IMR-90 (cell line): ENCODE measurements around the gene ENAM. TPM values are rescaled to one million over a fixed set of nuclear protein-coding genes. Genes with fewer than 3 reads are reported as not detected.

Source experiments
- ATAC-seq: fragments of 200-7000 bp; cut with Tn5 transposase; 2 replicates; pipeline ENCODE4 v1.9.1; 2020; ENCODE audit warnings: low read depth, mild to moderate bottlenecking, moderate library complexity
- BruUV-seq: library from RNA; stranded (reverse); fragments of 400-500 nt; replicated peaks from 2 replicates; lab custom pipeline; 2021; lab: Mats Ljungman, UMichigan
- CTCF ChIA-PET: fragments of 300-600 bp; formaldehyde crosslinking; extraction: SDS; loops from one replicate; lab custom pipeline; 2021; ENCODE audit warnings: antibody characterized with exemption; lab: Yijun Ruan, JAX
- POLR2A ChIA-PET: fragments of 300-600 bp; sonication (Branson Sonifier 250); formaldehyde crosslinking; loops from one replicate; lab custom pipeline; 2022; ENCODE audit warnings: antibody characterized with exemption; ENCODE audit not compliant: unreplicated experiment; lab: Charles Lee
- DNase-seq: peaks from one replicate; pipeline ENCODE4 v3.0.0; 2013
- H2AFZ ChIP-seq: replicated peaks from 2 replicates; pipeline ENCODE3; 2013; ENCODE audit warnings: low read length, mild to moderate bottlenecking; ENCODE audit not compliant: poor library complexity
- H2AK5ac ChIP-seq: 2 replicates; pipeline ENCODE4 v1.6.1; 2013; ENCODE audit warnings: low read depth, low read length, inconsistent platforms
- H2AK9ac ChIP-seq: replicated peaks from 2 replicates; pipeline ENCODE3; 2013; ENCODE audit warnings: mild to moderate bottlenecking, low read depth, low read length, moderate library complexity; ENCODE audit not compliant: poor library complexity
- H2BK120ac ChIP-seq: 2 replicates; pipeline ENCODE4 v1.6.1; 2013; ENCODE audit warnings: low read depth, low read length, inconsistent platforms
- H2BK15ac ChIP-seq: 3 replicates; pipeline ENCODE4 v1.6.1; 2013; ENCODE audit warnings: low read depth, low read length, inconsistent platforms
- H2BK20ac ChIP-seq: 2 replicates; pipeline ENCODE4 v1.6.1; 2013; ENCODE audit warnings: low read depth, mild to moderate bottlenecking, inconsistent platforms, low read length, moderate library complexity
- H2BK5ac ChIP-seq: 2 replicates; pipeline ENCODE4 v1.6.1; 2013; ENCODE audit warnings: mild to moderate bottlenecking, low read depth, low read length, inconsistent platforms; ENCODE audit not compliant: poor library complexity, severe bottlenecking
- H3K14ac ChIP-seq: replicated peaks from 2 replicates; pipeline ENCODE4 v1.6.1; 2013; ENCODE audit warnings: low read depth, low read length, inconsistent platforms
- H3K18ac ChIP-seq: 2 replicates; pipeline ENCODE4 v1.6.1; 2013; ENCODE audit warnings: low read depth, low read length, control low read depth
- H3K23ac ChIP-seq: 2 replicates; pipeline ENCODE4 v1.6.1; 2013; ENCODE audit warnings: low read depth, low read length, inconsistent platforms
- H3K27ac ChIP-seq: 2 replicates; pipeline ENCODE4 v1.5.1; 2013; ENCODE audit warnings: mild to moderate bottlenecking, control low read depth, low read length; ENCODE audit not compliant: insufficient read depth
- H3K27me3 ChIP-seq: 2 replicates; pipeline ENCODE4 v1.6.1; 2013; ENCODE audit warnings: low read length; ENCODE audit not compliant: control insufficient read depth, insufficient read depth
- H3K36me3 ChIP-seq: 2 replicates; pipeline ENCODE4 v1.6.1; 2013; ENCODE audit warnings: low read length, mixed read lengths; ENCODE audit not compliant: control insufficient read depth, insufficient read depth
- H3K4ac ChIP-seq: 2 replicates; pipeline ENCODE4 v1.6.1; 2013; ENCODE audit warnings: low read depth, low read length, inconsistent platforms
- H3K4me1 ChIP-seq: 2 replicates; pipeline ENCODE4 v1.6.1; 2013; ENCODE audit warnings: low read length, mixed read lengths; ENCODE audit not compliant: control insufficient read depth, insufficient read depth
- H3K4me2 ChIP-seq: 2 replicates; pipeline ENCODE4 v1.6.1; 2013; ENCODE audit warnings: low read depth, mild to moderate bottlenecking, control low read depth, low read length, moderate library complexity
- H3K4me3 ChIP-seq: 2 replicates; pipeline ENCODE4 v1.5.1; 2013; ENCODE audit warnings: low read depth, mild to moderate bottlenecking, control low read depth, low read length, moderate library complexity; ENCODE audit not compliant: insufficient read depth
- H3K56ac ChIP-seq: 2 replicates; pipeline ENCODE4 v1.6.1; 2013; ENCODE audit warnings: low read length, inconsistent platforms; ENCODE audit not compliant: insufficient read depth; ENCODE audit errors: extremely low read depth
- H3K79me1 ChIP-seq, 2 experiments: 2 replicates each; pipeline ENCODE4 v1.6.1; 2013; ENCODE audit warnings: low read length in 2 of 2, inconsistent platforms in 1 of 2, low read depth in 1 of 2
- H3K9ac ChIP-seq: 2 replicates; pipeline ENCODE4 v1.6.1; 2013; ENCODE audit warnings: low read depth, low read length, control low read depth
- H3K9me1 ChIP-seq: 2 replicates; pipeline ENCODE4 v1.6.1; 2013; ENCODE audit warnings: low read length, inconsistent platforms; ENCODE audit not compliant: insufficient read depth
- H3K9me3 ChIP-seq: 2 replicates; pipeline ENCODE4 v1.6.1; 2013; ENCODE audit warnings: low read length; ENCODE audit not compliant: control insufficient read depth, insufficient read depth
- H4K20me1 ChIP-seq: 2 replicates; pipeline ENCODE4 v1.6.1; 2013; ENCODE audit warnings: low read length, inconsistent platforms; ENCODE audit not compliant: insufficient read depth
- H4K5ac ChIP-seq: 2 replicates; pipeline ENCODE4 v1.6.1; 2013; ENCODE audit warnings: mild to moderate bottlenecking, low read depth, low read length, control low read depth
- H4K8ac ChIP-seq, 2 experiments: 2 replicates each; pipeline ENCODE4 v1.6.1; 2013; ENCODE audit warnings: low read depth in 2 of 2, low read length in 2 of 2, control low read depth in 1 of 2, inconsistent platforms in 1 of 2
- H4K91ac ChIP-seq: 2 replicates; pipeline ENCODE4 v1.6.1; 2013; ENCODE audit warnings: low read depth, low read length, inconsistent platforms; ENCODE audit not compliant: insufficient read depth
- CEBPB ChIP-seq: IDR thresholded peaks from 2 replicates; pipeline ENCODE4 v1.6.1; 2012; ENCODE audit warnings: low read depth, low read length, improper control_type of control experiment
- RFX5 ChIP-seq: IDR thresholded peaks from 2 replicates; pipeline ENCODE4 v1.8.0; 2012; ENCODE audit warnings: low read depth, mild to moderate bottlenecking, low read length, moderate library complexity
- WGBS, 2 experiments: methylation state at CpG; one replicate each; pipeline versions ENCODE4 v1.1.5 to v1.1.7; 2013; ENCODE audit warnings: missing lambda C conversion rate in 2 of 2; ENCODE audit not compliant: insufficient read length in 1 of 2; ENCODE audit errors: extremely low coverage in 2 of 2; 5-methylcytosine and 5-hydroxymethylcytosine counted together
- dilution Hi-C: fragments of 300-500 bp; cut with HindIII; formaldehyde crosslinking; loops from one replicate; pipeline ENCODE4 v1.14.3; 2018; ENCODE audit warnings: low sequenced_read_pairs; ENCODE audit not compliant: unreplicated experiment
- in situ Hi-C: fragments of 300-500 bp; cut with MboI; formaldehyde crosslinking; loops from 3 replicates; pipeline ENCODE4 v1.14.3; 2019; ENCODE audit warnings: low sequenced_read_pairs, inconsistent platforms, mixed read lengths
- intact Hi-C: fragments of 100-400 bp; cut with micrococcal nuclease; formaldehyde crosslinking; loops from 2 replicates; pipeline ENCODE4 v1.10.0; 2022
- polyA plus RNA-seq, 3 experiments: library from polyadenylated mRNA; depleted of rRNA; stranded (reverse); fragments of >200 nt; gene quantifications; 2 replicates each; pipeline ENCODE4 v1.2.3, GENCODE V29; 2012; ENCODE audit warnings: low replicate concordance in 1 of 3
- total RNA-seq: library from RNA; depleted of rRNA; stranded (reverse); fragments of >200 nt; gene quantifications from 2 replicates; pipeline ENCODE4 v1.2.3, GENCODE V29; 2012

Gene ENAM
- total and polyA plus RNA-seq, 2 of the 4 experiments (the other 2 are of a cell fraction) = under 0.01 to 0.10 TPM

DNA sequence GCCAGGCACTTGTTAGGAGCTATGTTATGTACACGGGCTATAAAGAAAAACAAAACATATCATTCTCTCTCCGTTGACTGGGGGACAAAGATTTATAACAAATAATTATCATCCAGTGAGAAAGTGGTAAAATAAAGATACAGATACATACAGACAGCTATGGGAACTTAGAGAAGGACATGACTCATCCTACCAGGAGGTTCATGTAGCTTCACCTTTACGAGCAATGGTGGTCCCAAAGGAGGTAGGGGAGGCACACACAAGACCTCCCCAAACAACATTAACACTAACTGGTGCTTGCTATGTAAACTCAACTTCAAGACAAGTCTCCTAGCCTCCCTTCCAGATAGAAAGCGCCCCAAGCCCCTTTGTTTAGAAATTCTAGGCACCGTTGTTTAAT lies 27.6 kb upstream of the ENAM start:
- Histone ChIP-seq H3K4me1 (no peaks in the 10 kb centered on the region), H3K9ac (no peak overlapping the region), H3K14ac (no peak overlapping the region), H3K18ac (no peak overlapping the region), H3K9me1 (no peaks in the 10 kb centered on the region), H3K79me1 (no peaks in the 10 kb centered on the region), H4K5ac (no peak overlapping the region), H3K27me3 (no peaks in the 10 kb centered on the region), H3K23ac (no peak overlapping the region), H4K91ac (no peak overlapping the region), H2AFZ (no peak overlapping the region), H3K36me3 (no peaks in the 10 kb centered on the region), H3K9me3 (no peaks in the 10 kb centered on the region), H3K4ac (no peak overlapping the region), H2BK20ac (no peak overlapping the region), H3K4me3 (no peak overlapping the region), H2AK9ac (no peak overlapping the region), H4K20me1 (no peaks in the 10 kb centered on the region), H2BK5ac (no peak overlapping the region), H3K4me2 (no peak overlapping the region), H2AK5ac (no peak overlapping the region), H3K27ac (no peak overlapping the region), H2BK15ac (no peak overlapping the region), H4K8ac (no peak overlapping the region), H3K56ac (no peak overlapping the region), H2BK120ac (no peak overlapping the region)
- ChIA-PET POLR2A (no interaction called here), CTCF (no interaction called here)
- DNase-seq (no peak), ATAC-seq (no peak)
- in situ Hi-C loops = loop anchor here (25.0 kb wide), 1 partner anchor 1111 kb away; no protein-coding TSS in a partner anchor
- WGBS, 2 experiments = 69% methylated on average over 2 of the region's 5 CpGs; no CpG with 5 or more reads in 1 of the 2 experiments
- dilution Hi-C loops = no loop called here
- no TSS peak for BruUV-seq
- no peak for TF ChIP-seq CEBPB
- no peak for TF ChIP-seq RFX5
- intact Hi-C loops = loop anchor here (1.0 to 10.0 kb wide), 3 partner anchors 87 to 1111 kb away; partner anchors contain the start of gene UTP3
